ENCODE measurements around the gene CKMT2.

- TF ChIP-seq SMC3 (IDR thresholded peaks at IDR 0.05; ENCODE audit: low read depth, low read length) (no peak), CTCF (conservative IDR thresholded peaks at IDR 0.05; ENCODE audit: low read depth, low read length) (peak; percentile 20; the same call in 1 of the 2 replicates), POLR2A (IDR thresholded peaks at IDR 0.05; ENCODE audit: low read depth, low read length) (no peak), USF2 (IDR thresholded peaks at IDR 0.05; ENCODE audit: low read depth, low read length) (no peak), CHD1 (IDR thresholded peaks at IDR 0.05; ENCODE audit: low read depth, low read length) (no peak), RAD21 (IDR thresholded peaks at IDR 0.05; ENCODE audit: low read length) (no peak), MXI1 (IDR thresholded peaks at IDR 0.05; ENCODE audit: borderline replicate concordance, low read depth, low read length) (no peak), FOS (IDR thresholded peaks at IDR 0.05; ENCODE audit: low read depth, low read length) (no peak), RFX5 (IDR thresholded peaks at IDR 0.05; ENCODE audit: low read depth, low read length) (no peak), CEBPB (IDR thresholded peaks at IDR 0.05; ENCODE audit: low read depth, low read length) (no peak), MAZ (IDR thresholded peaks at IDR 0.05; ENCODE audit: borderline replicate concordance, low read depth, low read length) (no peak), MAFK (IDR thresholded peaks at IDR 0.05; ENCODE audit: low read depth, low read length) (no peak), RCOR1 (IDR thresholded peaks at IDR 0.05; ENCODE audit: insufficient replicate concordance, low read length) (no peak)
Measured at GRCh38 chr5:81207009-81207408, 26.1 kb upstream of the CKMT2 start.

Data from IMR-90 (cell line).